ENCODE measurements around the gene GPSM1. TPM values are rescaled to one million over a fixed set of nuclear protein-coding genes. Genes with fewer than 3 reads are reported as not detected.

GPSM1 gene
- total and polyA plus RNA-seq, 9 of the 15 experiments (the other 6 are each of a cell fraction or from before 2014, with no cell fraction given), result 0.04 to 14.2 (median 3.1) TPM

- TF ChIP-seq HNRNPUL1 (IDR thresholded peaks at IDR 0.05; ENCODE audit: low read length), result no peak
- TF ChIP-seq ZZZ3 (IDR thresholded peaks at IDR 0.05), result no peak
- peak; percentile 67 for TF ChIP-seq TBP (optimal IDR thresholded peaks at IDR 0.05; ENCODE audit: low read depth, low read length)
- no peak for TF ChIP-seq DACH1 (IDR thresholded peaks at IDR 0.05; ENCODE audit: partially characterized antibody)
- 0 out of 2 replicates have a peak, but pooled peaks have one; percentile 4 for TF ChIP-seq EP300 (IDR thresholded peaks at IDR 0.05; ENCODE audit: low read length)
Measured at GRCh38 chr9:136400038-136400834, 72.9 kb downstream of the GPSM1 start, which contains the start of gene SNAPC4 (continued).

GRCh38 chr9:136401173-136401922 is 74.0 kb downstream of the GPSM1 start:
- Histone ChIP-seq H3K9ac (ENCODE audit: insufficient read depth in 1 of 2, low read depth in 2 of 2, low read length in 2 of 2) (peak overlapping the region in 1 of 2 experiments; percentile 54; a peak in 2 of 4 replicates), H3K9me1 (ENCODE audit: control insufficient read depth, insufficient read depth, low read length) (no peaks in the 10 kb centered on the region), H3K27me3 (ENCODE audit: control insufficient read depth in 2 of 2, insufficient read depth in 2 of 2, low read length in 2 of 2) (no peaks in the 10 kb centered on the region), H3K79me2 (ENCODE audit: control insufficient read depth, insufficient read depth, low read length) (peaks cover 28% of the 10 kb centered on the region), H3K4me1 (replicated peaks in 1 of 2; ENCODE audit: control insufficient read depth in 2 of 2, insufficient read depth in 2 of 2, low read length in 2 of 2) (peaks cover 7 to 41% of the 10 kb centered on the region in 2 experiments; a peak in 4 of 5 replicates), H2AFZ (ENCODE audit: low read depth, low read length) (no peak overlapping the region), H3K27ac (ENCODE audit: extremely low read depth, low read depth, low read length) (no peak overlapping the region), H3K9me3 (replicated peaks; ENCODE audit: control insufficient read depth, insufficient read depth, low read depth, low read length) (no peaks in the 10 kb centered on the region), H3K36me3 (ENCODE audit: control insufficient read depth, insufficient read depth, low read length) (peaks cover 72% of the 10 kb centered on the region), H3K4me2 (ENCODE audit: insufficient read depth, low read length) (no peak overlapping the region), H3K4me3 (no peak overlapping the region), H4K20me1 (replicated peaks; ENCODE audit: control insufficient read depth, insufficient read depth, low read length) (no peaks in the 10 kb centered on the region; the same call in 1 of the 2 replicates)
- CTCF ChIA-PET (ENCODE audit: low intra/inter-chr PET ratio), result interaction anchor here (0.7 to 1.9 kb wide), 3 partner anchors 60 to 62 kb away, joined by 3 to 10 read pairs (median 3); no protein-coding TSS in a partner anchor
- POLR2A ChIA-PET, result interaction anchor here (0.6 to 1.6 kb wide), 10 partner anchors 8 to 484 kb away, joined by 3 to 8 read pairs (median 4); no protein-coding TSS in a partner anchor
- intact Hi-C loops (cut with micrococcal nuclease), result loop anchor here (2.0 kb wide), 1 partner anchor 63 kb away; no protein-coding TSS in a partner anchor
- 87% methylated on average over 18 of the region's 18 CpGs for WGBS (ENCODE audit: insufficient coverage, low coverage, missing lambda C conversion rate)
- ATAC-seq (no peak), FAIRE-seq (no peak), DNase-seq (ENCODE audit: extremely low read depth in 1 of 4, low spot score in 3 of 4) (no peak)
- BruUV-seq (replicated peaks), result no TSS peak
- in situ Hi-C loops (cut with MboI), result no loop called here
- no peak for TF ChIP-seq ZBTB5 (IDR thresholded peaks at IDR 0.05)
- TF ChIP-seq, protein P1, sequence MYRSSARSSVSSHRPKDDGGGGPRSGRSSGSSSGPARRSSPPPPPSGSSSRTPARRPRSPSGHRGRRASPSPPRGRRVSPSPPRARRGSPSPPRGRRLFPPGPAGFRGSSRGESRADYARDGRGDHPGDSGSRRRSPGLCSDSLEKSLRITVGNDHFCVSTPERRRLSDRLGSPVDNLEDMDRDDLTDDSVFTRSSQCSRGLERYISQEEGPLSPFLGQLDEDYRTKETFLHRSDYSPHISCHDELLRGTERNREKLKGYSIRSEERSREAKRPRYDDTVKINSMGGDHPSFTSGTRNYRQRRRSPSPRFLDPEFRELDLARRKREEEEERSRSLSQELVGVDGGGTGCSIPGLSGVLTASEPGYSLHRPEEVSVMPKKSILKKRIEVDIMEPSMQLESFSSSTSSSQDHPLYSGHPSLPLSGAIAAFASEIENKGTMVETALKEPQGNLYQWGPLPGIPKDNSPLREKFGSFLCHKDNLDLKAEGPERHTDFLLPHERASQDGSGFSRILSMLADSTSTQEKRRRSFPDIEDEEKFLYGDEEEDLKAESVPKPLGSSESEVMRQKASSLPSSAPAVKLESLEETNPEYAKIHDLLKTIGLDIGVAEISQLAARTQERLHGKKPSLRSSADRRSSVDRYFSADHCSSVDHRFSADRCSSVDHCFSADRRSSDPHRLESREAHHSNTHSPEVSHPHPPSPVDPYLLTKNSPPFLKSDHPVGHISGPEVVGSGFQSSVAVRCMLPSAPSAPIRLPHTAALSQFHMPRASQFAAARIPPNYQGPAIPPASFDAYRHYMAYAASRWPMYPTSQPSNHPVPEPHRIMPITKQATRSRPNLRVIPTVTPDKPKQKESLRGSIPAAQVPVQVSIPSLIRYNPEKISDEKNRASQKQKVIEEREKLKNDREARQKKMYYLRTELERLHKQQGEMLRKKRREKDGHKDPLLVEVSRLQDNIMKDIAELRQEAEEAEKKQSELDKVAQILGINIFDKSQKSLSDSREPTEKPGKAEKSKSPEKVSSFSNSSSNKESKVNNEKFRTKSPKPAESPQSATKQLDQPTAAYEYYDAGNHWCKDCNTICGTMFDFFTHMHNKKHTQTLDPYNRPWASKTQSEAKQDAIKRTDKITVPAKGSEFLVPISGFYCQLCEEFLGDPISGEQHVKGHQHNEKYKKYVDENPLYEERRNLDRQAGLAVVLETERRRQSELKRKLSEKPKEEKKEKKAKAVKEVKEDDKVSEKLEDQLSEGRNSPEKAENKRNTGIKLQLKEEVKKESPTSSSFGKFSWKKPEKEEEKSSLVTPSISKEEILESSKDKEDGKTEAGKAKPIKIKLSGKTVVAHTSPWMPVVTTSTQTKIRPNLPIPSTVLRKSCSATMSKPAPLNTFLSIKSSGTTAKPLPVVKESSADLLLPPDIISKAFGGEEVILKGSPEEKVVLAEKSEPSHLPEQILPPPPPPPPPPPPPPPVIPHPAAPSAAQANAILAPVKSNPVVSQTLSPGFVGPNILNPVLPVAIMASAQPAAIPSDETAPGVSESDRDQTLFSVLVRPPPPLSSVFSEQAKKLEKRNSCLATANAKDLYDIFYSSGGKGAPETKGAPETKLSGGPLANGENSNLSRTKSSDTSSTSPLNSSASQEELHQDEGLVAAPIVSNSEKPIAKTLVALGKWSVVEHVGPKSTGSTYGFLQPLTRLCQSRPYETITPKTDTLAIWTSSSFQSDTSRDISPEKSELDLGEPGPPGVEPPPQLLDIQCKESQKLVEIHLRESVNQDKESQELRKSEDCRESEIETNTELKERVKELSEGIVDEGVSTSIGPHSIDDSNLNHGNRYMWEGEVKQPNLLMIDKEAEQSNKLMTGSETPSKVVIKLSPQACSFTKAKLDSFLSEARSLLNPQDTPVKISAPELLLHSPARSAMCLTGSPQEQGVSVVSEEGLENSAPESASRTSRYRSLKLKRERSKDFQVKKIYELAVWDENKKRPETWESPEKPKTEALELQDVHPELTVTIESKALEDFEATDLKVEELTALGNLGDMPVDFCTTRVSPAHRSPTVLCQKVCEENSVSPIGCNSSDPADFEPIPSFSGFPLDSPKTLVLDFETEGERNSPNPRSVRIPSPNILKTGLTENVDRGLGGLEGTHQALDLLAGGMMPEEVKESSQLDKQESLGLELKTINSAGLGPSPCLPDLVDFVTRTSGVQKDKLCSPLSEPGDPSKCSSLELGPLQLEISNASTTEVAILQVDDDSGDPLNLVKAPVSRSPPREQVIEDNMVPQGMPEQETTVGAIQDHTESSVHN (IDR thresholded peaks at IDR 0.05; ENCODE audit: borderline replicate concordance in 1 of 2, low read depth in 1 of 2), result no peak

All from K562 (cell line).